GM19372 (cell line): ENCODE measurements around the gene JAG2.

Experiments used
- ATAC-seq: cut with Tn5 transposase; IDR thresholded peaks from one replicate; pipeline ENCODE4 v1.9.1; 2021; ENCODE audit warnings: mild to moderate bottlenecking, low read depth, moderate library complexity; ENCODE audit not compliant: unreplicated experiment

Gene JAG2

GRCh38 chr14:105153331-105153731 lies 15.2 kb downstream of the JAG2 start:
- no peak for ATAC-seq

GRCh38 chr14:105152794-105153241 lies 15.8 kb downstream of the JAG2 start:
- ATAC-seq: no peak

- ATAC-seq: no peak
Observed at GRCh38 chr14:105151838-105152793, 16.5 kb downstream of the JAG2 start.

GRCh38 chr14:105151084-105151837 lies 17.3 kb downstream of the JAG2 start:
- ATAC-seq: no peak

- ATAC-seq: no peak
Observed at GRCh38 chr14:105150368-105151083, 18.1 kb downstream of the JAG2 start.

GRCh38 chr14:105150026-105150367 lies 18.6 kb downstream of the JAG2 start:
- no peak for ATAC-seq

- ATAC-seq: no peak
Observed at GRCh38 chr14:105149146-105149781, 19.3 kb downstream of the JAG2 start.

GRCh38 chr14:105148604-105149145 lies 19.9 kb downstream of the JAG2 start:
- ATAC-seq: no peak

GRCh38 chr14:105147671-105148603 lies 20.6 kb downstream of the JAG2 start:
- ATAC-seq: no peak

- ATAC-seq: no peak
Observed at GRCh38 chr14:105146976-105147635, 21.5 kb downstream of the JAG2 start.

- no peak for ATAC-seq
Observed at GRCh38 chr14:105146181-105146975, 22.2 kb downstream of the JAG2 start.

- ATAC-seq: no peak
Observed at GRCh38 chr14:105145381-105146180, 23.0 kb downstream of the JAG2 start.

- no peak for ATAC-seq
Observed at GRCh38 chr14:105144666-105145380, 23.8 kb downstream of the JAG2 start.

GRCh38 chr14:105144026-105144665 lies 24.4 kb downstream of the JAG2 start:
- ATAC-seq: no peak

- ATAC-seq: no peak
Observed at GRCh38 chr14:105143451-105144025, 25.0 kb downstream of the JAG2 start.
